GM18867 (cell line): ENCODE data around the gene RBM3.

Source experiments
- ATAC-seq: cut with Tn5 transposase; IDR thresholded peaks from one replicate; pipeline ENCODE4 v1.9.1; 2021; ENCODE audit warnings: mild to moderate bottlenecking, moderate library complexity; ENCODE audit not compliant: unreplicated experiment

The RBM3 gene

GRCh38 chrX:48616576-48616975 lies 42.3 kb downstream of the RBM3 start:
- no peak for ATAC-seq

GRCh38 chrX:48617542-48618340 lies 43.5 kb downstream of the RBM3 start:
- no peak for ATAC-seq

GRCh38 chrX:48626401-48627298 lies 52.4 kb downstream of the RBM3 start:
- no peak for ATAC-seq
